GM23338 (cell line): ENCODE data around the gene BCL2L2. TPM values are rescaled to one million over a fixed set of nuclear protein-coding genes. Genes with fewer than 3 reads are reported as not detected.

Experiments
- ATAC-seq: fragments of 200-7000 bp; cut with Tn5 transposase; 3 replicates; pipeline ENCODE4 v1.9.1; 2020
- DNase-seq: peaks from one replicate; pipeline ENCODE4 v3.0.0-alpha.2; 2015; ENCODE audit warnings: low spot score
- H2AFZ ChIP-seq: fragments of 200-600 bp; sonication (generic); 2 replicates; pipeline ENCODE4 v1.8.0; 2016; ENCODE audit warnings: antibody characterized with exemption, mild to moderate bottlenecking, moderate library complexity
- H3F3A ChIP-seq: fragments of 200-600 bp; sonication (generic); replicated peaks from 2 replicates; pipeline ENCODE4 v1.8.0; 2017; ENCODE audit warnings: antibody characterized with exemption, mixed run types, low read depth
- H3K27ac ChIP-seq: fragments of 200-600 bp; sonication (generic); 2 replicates; pipeline ENCODE4 v1.6.1; 2016; ENCODE audit warnings: low read depth
- H3K27me3 ChIP-seq: fragments of 200-600 bp; sonication (generic); 2 replicates; pipeline ENCODE4 v1.8.0; 2016; ENCODE audit warnings: mild to moderate bottlenecking, mixed run types, moderate library complexity; ENCODE audit not compliant: insufficient read depth
- H3K36me3 ChIP-seq: fragments of 200-600 bp; sonication (generic); 2 replicates; pipeline ENCODE4 v1.8.0; 2016; ENCODE audit warnings: mild to moderate bottlenecking; ENCODE audit not compliant: insufficient read depth
- H3K4me1 ChIP-seq: fragments of 200-600 bp; sonication (generic); 2 replicates; pipeline ENCODE4 v1.8.0; 2016; ENCODE audit warnings: mild to moderate bottlenecking, moderate library complexity; ENCODE audit not compliant: insufficient read depth
- H3K4me2 ChIP-seq: fragments of 200-600 bp; sonication (generic); 2 replicates; pipeline ENCODE4 v1.7.1; 2017; ENCODE audit warnings: mixed run types
- H3K4me3 ChIP-seq: fragments of 200-600 bp; sonication (generic); 2 replicates; pipeline ENCODE4 v1.6.1; 2016; ENCODE audit warnings: mixed run types
- H3K79me2 ChIP-seq: fragments of 200-600 bp; sonication (generic); replicated peaks from 2 replicates; pipeline ENCODE4 v1.8.0; 2017; ENCODE audit warnings: mild to moderate bottlenecking; ENCODE audit not compliant: insufficient read depth
- H3K9me2 ChIP-seq: fragments of 200-600 bp; sonication (generic); 2 replicates; pipeline ENCODE4 v1.8.0; 2017; ENCODE audit not compliant: insufficient read depth
- H4K20me1 ChIP-seq: fragments of 200-600 bp; sonication (generic); replicated peaks from 2 replicates; pipeline ENCODE4 v1.8.0; 2017; ENCODE audit warnings: mild to moderate bottlenecking; ENCODE audit not compliant: insufficient read depth
- H3K27ac Mint-ChIP-seq: 2 replicates; pipeline ENCODE4 v1.8.0; 2020; ENCODE audit warnings: inconsistent platforms, mild to moderate bottlenecking, moderate library complexity, mixed read lengths
- H3K27me3 Mint-ChIP-seq: 3 replicates; pipeline ENCODE4 v1.8.0; 2022; ENCODE audit warnings: low read depth, mild to moderate bottlenecking, moderate library complexity, mixed read lengths, inconsistent platforms; ENCODE audit not compliant: insufficient read depth, poor library complexity
- H3K36me3 Mint-ChIP-seq: 3 replicates; pipeline ENCODE4 v1.8.0; 2021; ENCODE audit warnings: low read depth, mild to moderate bottlenecking, inconsistent platforms, moderate library complexity, mixed read lengths
- H3K4me1 Mint-ChIP-seq: 3 replicates; pipeline ENCODE4 v1.8.0; 2020; ENCODE audit warnings: mild to moderate bottlenecking, inconsistent platforms, mixed read lengths
- H3K4me3 Mint-ChIP-seq: 3 replicates; pipeline ENCODE4 v1.8.0; 2021; ENCODE audit warnings: moderate library complexity, mild to moderate bottlenecking, inconsistent platforms, mixed read lengths
- H3K9me3 Mint-ChIP-seq: 3 replicates; pipeline ENCODE4 v1.8.0; 2020; ENCODE audit warnings: moderate library complexity, mild to moderate bottlenecking, inconsistent platforms, mixed read lengths
- CTCF ChIP-seq, 2 experiments: fragments of 200-600 bp in 1 of 2; sonication (generic) in 1 of 2; conservative IDR thresholded peaks; 2 replicates each; pipeline versions ENCODE4 v1.5.1 to v1.6.1; 2016 to 2017; ENCODE audit warnings: antibody characterized with exemption in 2 of 2, low read depth in 2 of 2, mild to moderate bottlenecking in 2 of 2, moderate library complexity in 1 of 2
- JUNB ChIP-seq: IDR thresholded peaks from one replicate; pipeline ENCODE4 v1.6.1; 2016; ENCODE audit warnings: antibody characterized with exemption; ENCODE audit not compliant: unreplicated experiment
- POLR2AphosphoS5 ChIP-seq: IDR thresholded peaks from 2 replicates; pipeline ENCODE4 v1.6.1; 2016; ENCODE audit warnings: antibody characterized with exemption, low read depth
- REST ChIP-seq: IDR thresholded peaks from one replicate; pipeline ENCODE4 v1.6.1; 2018; ENCODE audit warnings: antibody characterized with exemption; ENCODE audit not compliant: unreplicated experiment
- ZNF114 ChIP-seq: fragments of 250-450 bp; sonication (Bioruptor Pico); IDR thresholded peaks from 2 replicates; pipeline ENCODE4 v1.5.0; 2020; ENCODE audit warnings: mild to moderate bottlenecking, moderate library complexity
- ZNF331 ChIP-seq: fragments of 250-450 bp; sonication (Bioruptor Pico); IDR thresholded peaks from 2 replicates; pipeline ENCODE4 v1.5.0; 2020; ENCODE audit warnings: low read depth, mild to moderate bottlenecking, moderate library complexity
- ZNF462 ChIP-seq: fragments of 250-450 bp; sonication (Bioruptor Pico); IDR thresholded peaks from 2 replicates; pipeline ENCODE4 v1.5.0; 2020; ENCODE audit warnings: mild to moderate bottlenecking, moderate library complexity
- polyA plus RNA-seq: library from polyadenylated mRNA; unstranded; fragments of >200 nt; fragmentation: Nextera tagmentation; extraction: Ambion mirVana; gene quantifications from 2 replicates; pipeline ENCODE4 v1.2.1, GENCODE V29; 2016
- total RNA-seq: library from RNA; depleted of rRNA; stranded (reverse); fragments of >200 nt; shearing (Covaris generic); gene quantifications from 2 replicates; pipeline ENCODE4 v1.2.3, GENCODE V29; 2014

Gene BCL2L2
- total and polyA plus RNA-seq, 2 experiments from 2014 or later = 3.5 to 12.3 TPM

- Histone ChIP-seq H3K27me3 (no peaks in the 10 kb centered on the region), H4K20me1 (no peaks in the 10 kb centered on the region), H3K36me3 (no peaks in the 10 kb centered on the region), H3F3A (peaks cover 6% of the 10 kb centered on the region; the same call in 1 of the 2 replicates), H3K4me2 (no peak overlapping the region), H2AFZ (no peak overlapping the region), H3K9me2 (no peaks in the 10 kb centered on the region), H3K4me1 (peaks cover 10% of the 10 kb centered on the region), H3K4me3 (no peak overlapping the region), H3K27ac (no peak overlapping the region), H3K79me2 (no peaks in the 10 kb centered on the region)
- DNase-seq (no peak), ATAC-seq (no peak)
- H3K36me3 Mint-ChIP-seq = peaks cover 9% of the 10 kb centered on the region
- H3K27ac Mint-ChIP-seq = no peak overlapping the region
- peaks cover 24% of the 10 kb centered on the region for H3K9me3 Mint-ChIP-seq
- H3K4me3 Mint-ChIP-seq = no peak overlapping the region
- H3K27me3 Mint-ChIP-seq = peaks cover 4% of the 10 kb centered on the region
- TF ChIP-seq ZNF331 = no peak
- TF ChIP-seq POLR2AphosphoS5 = no peak
- no peak for TF ChIP-seq ZNF462
- no peak for TF ChIP-seq JUNB
- no peak for TF ChIP-seq ZNF114 (CRISPR knock-in tag)
- no peak for TF ChIP-seq REST
- TF ChIP-seq CTCF (conservative IDR thresholded peaks at IDR 0.05; ENCODE audit: low read depth in 2 of 2) = peak in 1 of 2 experiments; percentile 11; a peak in 1 of 4 replicates
- peaks cover 12% of the 10 kb centered on the region for H3K4me1 Mint-ChIP-seq
These were observed 37.8 kb downstream of the BCL2L2 start for GRCh38 chr14:23344481-23344880.
